Activated naive CD4-positive, alpha-beta T cell (primary cell): ENCODE results near the gene CALU.

Experiments used
- DNase-seq, 4 experiments: peaks; one replicate each; lab custom pipeline; 2025; lab: John Stamatoyannopoulos, UW

Gene CALU

DNA sequence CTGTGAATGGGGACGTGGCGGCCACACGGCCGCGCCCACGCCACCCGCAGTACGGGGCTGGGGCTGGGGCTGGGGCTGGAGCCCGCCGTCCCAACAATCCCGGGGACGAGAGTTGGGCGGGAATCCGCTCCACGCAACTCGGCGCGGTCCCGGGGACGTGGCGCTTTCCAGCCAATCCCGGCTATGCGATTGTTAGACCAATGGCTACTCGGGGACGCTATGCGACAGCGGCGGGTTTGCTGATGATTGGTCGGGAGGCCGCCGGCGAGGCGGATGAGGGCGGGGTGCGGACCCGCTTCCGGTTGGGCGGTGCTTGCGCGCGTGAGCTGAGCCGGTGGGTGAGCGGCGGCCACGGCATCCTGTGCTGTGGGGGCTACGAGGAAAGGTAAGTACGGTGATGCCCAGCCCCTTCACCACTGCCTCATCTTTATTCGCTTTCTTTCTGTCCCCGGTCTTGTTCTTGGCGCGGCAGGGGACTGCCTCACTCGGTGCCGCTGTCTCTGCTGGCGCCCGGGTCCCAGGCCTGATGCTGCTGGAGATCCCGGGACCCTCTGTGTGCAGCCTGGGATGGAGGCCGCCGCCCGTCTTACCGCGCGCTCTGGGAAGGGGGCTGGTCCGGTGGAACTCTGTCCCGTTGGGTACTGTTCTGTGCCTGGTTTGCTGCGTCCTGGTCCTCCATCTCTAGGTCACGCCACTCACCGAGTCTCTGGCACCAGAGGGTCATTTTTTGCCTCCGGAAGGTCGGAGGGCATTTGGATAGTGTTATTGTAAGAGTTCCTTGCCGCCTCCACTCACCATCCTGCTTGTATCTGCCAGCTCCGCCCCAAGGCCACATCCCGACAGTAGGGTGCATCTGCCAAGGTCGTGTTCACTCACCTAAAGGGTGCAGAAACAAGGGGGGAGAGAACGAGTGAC, at the start of gene CALU:
CALU (plus strand) TSS at position 312 of the 915 bp plus-strand sequence. CDS start 9,225 bp downstream, outside the sequence.
- peak; percentile 67 to 92 (median 88) for DNase-seq

DNA sequence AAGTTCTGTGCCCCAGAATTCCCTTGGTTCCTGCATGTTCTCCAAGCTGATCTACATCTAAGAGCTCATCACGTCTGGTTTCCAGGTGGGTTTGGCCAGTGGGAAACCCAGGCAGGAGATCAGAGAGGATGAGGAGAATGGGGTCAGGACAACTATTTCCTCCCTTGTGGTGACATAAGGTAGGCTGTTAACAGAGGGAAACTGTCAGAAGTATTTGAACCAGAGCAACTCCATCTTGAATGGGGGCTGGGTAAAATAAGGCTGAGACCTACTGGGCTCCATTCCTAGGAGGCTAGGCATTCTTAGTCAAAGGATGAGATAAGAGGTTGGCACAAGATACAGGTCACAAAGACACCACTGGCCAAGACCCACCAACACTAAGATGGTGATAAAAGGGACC, 47.9 kb upstream of the CALU start:
- DNase-seq: no peak

DNA sequence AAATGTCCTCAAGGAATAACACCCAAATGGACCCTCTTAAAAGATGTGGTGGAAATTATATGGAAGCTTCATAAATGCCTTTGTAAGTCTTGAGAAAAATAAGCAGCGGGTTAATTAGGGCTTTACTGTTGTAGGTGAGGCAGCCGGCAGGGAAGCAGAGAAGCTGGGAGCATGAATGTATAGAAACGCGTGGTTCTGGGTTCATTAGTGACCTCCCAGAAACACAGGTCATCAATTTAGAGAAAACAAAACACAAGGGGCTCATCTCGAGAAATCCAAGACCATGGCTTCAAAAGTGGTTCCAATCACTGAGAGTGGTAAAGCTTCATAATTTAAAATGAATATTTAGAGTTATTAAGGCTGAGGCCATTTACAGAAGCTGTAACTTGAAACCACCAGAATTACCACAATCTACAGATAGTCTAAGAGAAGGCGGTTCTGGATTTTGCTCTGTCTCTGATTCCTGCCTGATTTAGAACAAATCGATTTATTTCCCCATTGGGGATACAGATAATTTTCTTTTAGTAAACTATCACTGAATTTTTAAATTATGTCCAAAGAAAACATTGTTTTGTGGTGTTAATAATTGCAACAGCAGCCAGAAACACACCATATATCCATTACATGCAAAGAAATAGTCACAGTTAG, 46.4 kb upstream of the CALU start:
- no peak for DNase-seq

DNA sequence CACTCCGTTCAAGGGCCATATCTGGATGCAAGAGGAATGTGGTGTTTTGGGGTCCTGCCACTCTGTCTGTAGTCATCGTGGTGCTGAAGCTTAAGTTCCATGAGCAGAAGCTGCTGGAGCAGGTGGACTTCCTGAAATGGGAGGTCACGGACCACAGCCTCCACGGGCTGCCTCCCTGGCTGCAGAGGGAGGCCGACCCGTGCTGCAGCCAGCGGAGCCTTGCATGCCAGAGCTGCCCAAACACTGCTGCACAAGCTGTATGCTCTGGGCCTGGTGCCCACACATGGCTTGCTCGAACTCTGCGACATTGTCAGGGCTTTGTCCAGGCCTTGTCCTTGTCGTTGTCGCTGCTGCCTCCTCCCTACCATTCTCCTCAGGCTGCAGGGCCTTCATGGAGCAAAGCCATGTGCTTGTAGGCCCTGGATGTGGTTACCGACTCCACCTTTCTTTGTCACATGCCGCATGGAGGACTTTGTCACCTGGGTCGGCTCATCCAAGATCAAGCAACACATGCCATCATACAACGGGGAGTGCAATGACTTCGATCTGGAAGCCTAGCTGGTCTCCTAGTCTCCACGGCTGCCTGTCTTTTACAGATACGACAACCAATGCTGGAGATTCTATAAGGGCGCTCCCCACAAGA, 45.7 kb upstream of the CALU start:
- DNase-seq: no peak

DNA sequence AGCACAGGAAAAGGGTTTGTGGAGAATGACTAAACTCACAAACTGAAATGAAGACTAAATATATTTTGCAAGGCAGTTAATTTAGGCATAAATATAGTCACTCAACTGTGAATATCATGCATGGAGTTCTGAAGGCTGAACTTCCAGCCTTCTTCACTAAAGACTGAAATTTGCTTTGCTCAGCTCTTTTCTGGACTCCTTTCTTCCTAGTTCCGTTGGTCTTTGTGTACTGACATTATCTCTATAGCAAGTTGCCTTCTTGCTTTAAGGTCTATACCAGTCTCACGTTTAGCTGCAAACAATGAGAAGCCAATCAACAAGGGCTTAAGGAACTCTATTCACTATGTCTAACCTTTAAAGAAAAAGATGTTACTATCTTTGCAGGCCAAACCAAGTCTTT, 44.4 kb upstream of the CALU start:
- no peak for DNase-seq

DNA sequence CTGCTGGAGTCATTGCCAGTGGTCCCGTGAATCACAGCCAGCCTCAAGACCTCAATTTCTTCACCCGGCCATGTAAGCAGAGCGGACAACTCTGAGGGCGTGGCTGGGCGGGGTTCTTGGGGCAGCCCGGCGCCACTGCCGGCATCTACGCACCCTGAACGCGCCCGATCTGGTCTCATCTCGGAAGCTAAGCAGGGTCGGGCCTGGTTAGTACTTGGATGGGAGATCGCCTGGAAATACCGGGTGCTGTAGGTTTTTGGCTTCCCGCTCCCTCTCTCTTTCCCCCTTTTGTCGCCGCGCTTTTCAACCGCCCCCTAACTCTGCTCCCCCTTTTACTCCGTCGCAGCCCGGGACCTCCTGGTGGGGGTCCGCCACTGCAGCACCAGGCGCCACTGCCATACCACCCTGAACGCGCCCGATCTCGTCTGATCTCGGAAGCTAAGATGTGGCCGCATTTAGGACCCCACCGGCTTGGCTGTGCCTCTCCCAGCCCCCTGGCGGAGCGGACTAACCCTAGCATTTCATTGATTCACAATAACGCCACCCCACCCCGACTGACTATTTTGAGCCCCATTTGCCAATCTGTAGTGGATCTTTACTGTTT, 41.8 kb upstream of the CALU start:
- peak in 2 of 4 experiments; percentile 7 to 8 for DNase-seq

DNA sequence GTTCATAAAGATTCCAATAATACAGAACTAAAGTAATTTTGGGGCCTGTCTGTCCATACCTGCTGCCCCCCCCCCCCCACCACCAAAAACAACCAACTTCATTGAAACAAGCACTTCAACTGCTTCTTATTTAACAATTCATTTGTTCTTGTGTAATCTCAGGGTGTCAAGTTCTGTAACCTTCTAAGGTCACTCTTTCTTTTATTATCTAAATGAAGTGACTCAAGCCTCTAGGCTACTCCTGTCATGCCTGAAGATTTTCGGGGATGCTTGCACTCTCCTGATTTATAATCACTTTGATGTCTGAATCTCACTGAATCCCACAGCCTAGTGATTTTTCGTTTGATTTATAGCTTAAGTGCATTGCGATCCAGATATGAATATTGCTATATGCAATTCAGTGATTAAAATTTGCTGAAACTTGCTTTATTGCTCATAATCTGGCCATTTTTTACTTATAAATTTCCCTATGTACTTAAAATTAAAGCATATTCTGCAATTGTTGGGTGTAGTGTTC, 39.9 kb upstream of the CALU start:
- no peak for DNase-seq

DNA sequence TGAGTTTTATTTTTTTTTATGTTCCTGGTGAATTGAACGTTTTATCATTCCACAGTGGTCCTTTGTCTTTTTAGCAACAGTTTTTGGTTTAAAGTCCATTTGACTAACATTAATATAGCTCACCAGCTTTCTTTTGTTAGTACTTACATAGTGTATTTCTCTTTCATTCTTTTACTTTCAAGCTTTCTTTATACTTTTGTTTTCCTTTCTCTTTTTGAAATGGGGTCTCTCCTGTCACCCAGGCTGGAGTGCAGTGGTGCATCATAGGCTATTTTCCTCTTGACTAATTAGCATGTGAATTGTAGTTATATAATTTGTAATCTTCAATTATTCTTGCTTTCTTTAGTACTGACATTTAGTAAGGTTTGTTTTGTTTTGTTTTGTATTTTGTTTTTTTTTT, 39.3 kb upstream of the CALU start:
- DNase-seq: no peak

DNA sequence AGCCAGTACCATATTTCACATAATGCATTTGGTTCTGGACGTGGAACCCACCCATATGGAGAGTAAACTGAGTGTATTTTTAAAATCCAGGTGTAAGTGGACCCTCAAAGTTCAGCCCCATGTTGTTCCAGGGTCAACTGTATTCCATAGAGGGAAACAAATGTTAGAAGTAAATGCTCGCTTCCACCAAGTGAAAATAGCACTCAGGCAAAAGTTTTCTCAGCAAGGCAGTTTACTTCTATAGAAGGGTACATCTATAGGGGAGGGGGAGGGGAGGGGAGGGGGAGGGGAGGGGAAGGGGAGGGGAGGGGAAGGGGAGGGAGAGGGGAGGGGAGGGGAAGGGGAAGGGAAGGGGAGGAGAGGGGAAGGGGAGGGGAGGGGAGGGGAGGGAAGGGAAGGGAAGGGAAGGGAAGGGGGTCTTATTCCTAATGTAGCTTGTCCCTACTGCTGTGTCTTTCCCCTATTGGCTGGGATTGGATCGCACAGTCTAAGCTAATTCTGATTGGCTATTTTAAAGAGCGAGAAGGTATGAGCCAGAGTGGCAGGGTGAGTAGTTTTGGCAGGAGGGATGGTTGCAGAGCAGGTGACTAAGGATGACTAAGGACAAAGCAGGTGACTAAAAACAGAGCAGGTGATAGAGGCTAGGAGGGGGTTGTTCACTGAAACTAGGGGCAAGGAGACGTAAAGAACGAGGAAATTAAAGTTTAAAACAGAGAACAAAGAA, 37.9 kb upstream of the CALU start:
- DNase-seq: no peak

DNA sequence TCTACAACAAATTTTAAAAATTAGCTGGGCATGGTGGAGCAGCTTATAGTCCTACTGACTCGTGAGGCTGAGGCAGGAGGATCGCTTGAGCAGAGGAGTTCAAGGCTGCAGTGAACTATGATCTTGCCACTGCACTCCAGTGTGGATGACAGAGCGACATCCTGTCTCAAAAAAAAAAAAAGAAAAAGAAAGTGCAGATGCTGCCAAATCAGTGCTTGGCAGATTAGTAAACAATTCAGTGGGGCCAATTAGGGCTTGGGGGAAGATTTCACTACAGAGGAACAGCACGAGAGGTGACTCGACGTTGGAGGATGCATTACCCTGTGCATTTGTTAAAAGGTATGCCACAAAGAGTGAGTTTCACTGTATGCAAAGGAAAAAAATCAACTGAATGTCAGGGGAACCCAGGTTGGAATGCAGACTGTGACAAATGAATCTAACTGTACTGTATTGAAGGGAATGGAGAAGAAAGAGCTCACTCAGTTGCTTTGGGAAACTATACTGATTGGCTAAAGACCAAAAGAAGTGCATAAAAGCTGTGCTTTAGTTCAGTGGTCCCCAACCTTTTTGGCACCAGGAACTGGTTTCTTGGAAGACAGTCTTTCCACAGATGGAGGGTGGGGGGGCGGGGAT, 35.4 kb upstream of the CALU start:
- DNase-seq: no peak

DNA sequence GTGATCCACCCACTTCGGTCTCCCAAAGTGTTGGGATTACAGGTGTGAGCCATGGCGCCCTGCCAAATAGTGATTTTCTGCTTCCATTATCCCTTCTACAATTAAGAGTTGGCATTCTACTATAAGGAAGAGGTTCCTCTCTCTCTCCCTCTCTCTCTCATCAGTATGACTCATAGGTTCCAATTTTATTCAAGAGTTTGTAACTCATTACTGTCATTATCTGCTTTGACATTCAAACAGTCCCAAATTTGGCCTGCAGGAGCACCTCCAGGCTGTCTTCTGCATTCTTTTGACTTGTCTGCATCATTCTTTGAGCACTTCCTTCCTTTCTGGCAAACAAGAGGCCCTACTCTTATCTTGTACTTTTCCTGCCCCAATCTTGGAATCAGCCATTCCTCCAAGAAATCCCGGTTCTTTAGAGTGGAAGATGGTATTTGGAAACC, 33.2 kb upstream of the CALU start:
- DNase-seq: no peak

DNA sequence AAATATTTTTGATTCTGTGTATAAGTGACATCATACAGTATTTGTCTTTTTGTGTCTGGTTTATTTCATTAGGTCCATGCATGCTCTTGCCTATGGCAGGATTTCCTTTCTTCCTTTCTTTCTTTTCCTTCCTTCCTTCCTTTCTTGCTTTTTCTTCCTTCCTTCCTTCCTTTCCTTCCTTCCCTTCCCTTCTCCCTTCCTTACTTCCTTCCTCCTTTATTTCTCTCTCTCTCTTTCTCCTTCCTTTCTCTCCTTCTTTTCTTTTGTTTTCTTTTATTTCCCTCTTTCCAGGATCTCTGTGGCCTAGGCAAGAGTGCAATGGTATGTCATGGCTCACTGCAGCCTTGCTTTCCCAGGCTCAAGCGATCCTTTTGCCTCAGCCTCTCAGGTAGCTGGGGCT, 31.4 kb upstream of the CALU start:
- no peak for DNase-seq

DNA sequence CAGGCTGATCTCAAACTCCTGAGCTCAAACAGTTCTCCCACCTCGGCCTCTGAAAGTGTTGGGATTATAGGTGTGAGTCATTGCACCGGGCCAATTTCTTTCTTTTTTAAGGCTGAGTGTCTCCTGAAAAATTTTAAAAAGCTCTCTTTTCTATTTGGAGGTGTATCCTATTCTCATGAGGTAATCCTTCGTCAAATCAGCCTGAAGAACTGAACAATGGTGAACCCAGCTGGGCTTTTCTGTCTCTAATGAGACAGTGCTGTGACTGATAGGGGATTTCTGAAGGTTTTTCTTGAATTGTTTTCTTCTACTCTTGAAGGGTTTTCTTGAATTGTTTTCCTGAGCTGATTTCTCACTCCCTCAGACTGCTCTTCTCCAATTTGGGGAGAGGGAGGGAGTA, 30.9 kb upstream of the CALU start:
- DNase-seq: no peak

DNA sequence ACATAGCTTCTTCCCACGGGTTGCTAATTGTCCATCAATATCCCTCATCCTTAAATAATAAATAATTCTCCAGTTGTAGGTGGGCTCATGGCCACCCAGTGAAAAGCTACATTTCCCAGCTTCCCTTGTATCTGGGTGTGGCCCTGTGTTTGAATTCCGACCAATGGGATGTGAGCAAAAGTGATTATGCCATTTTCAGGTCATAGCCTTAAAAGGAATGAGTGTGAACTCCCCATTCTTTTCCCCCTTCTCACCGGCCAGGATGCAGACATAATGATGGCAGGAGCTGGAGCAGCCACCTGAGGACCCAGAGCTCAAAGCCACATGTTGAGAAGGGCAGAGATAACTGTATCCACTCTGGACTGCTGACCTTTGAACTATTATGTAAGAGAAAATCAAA, 30.3 kb upstream of the CALU start:
- DNase-seq: no peak

DNA sequence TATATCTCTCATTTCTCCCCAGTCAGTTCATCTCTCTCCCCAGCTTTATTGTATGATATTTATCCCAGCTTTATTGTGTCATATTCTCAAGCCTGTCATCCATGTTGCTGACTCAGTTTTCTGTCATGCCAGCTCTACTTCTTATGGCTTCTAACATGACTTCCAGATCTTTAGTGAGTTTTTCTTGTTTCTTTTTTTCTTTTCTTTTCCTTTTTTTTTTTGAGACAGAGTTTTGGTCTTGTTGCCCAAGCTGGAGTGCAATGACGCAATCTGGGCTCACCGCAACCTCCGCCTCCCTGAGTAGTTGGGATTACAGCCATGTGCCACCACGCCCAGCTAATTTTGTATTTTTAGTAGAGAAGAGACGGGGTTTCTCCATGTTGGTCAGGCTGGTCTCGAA, 28.7 kb upstream of the CALU start:
- DNase-seq: no peak

DNA sequence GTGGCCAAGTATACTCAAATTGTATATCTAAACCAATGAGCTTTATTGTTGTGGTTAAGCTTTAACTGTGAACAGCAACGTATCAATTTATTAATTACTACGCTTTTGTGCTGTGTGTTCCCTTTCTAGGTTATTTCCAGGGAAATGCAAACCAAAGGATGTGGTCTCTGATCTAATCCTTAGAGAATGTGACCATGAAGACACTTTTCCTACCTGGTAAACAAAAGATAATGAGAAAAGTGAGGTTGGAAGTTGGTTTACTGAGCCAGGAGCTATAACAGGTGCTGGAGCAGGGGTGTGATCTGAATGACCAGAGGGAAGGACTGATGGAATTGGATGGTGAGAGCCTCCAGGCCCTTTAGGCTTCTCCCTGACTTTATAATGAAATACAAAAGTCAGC, 25.4 kb upstream of the CALU start:
- DNase-seq: no peak

DNA sequence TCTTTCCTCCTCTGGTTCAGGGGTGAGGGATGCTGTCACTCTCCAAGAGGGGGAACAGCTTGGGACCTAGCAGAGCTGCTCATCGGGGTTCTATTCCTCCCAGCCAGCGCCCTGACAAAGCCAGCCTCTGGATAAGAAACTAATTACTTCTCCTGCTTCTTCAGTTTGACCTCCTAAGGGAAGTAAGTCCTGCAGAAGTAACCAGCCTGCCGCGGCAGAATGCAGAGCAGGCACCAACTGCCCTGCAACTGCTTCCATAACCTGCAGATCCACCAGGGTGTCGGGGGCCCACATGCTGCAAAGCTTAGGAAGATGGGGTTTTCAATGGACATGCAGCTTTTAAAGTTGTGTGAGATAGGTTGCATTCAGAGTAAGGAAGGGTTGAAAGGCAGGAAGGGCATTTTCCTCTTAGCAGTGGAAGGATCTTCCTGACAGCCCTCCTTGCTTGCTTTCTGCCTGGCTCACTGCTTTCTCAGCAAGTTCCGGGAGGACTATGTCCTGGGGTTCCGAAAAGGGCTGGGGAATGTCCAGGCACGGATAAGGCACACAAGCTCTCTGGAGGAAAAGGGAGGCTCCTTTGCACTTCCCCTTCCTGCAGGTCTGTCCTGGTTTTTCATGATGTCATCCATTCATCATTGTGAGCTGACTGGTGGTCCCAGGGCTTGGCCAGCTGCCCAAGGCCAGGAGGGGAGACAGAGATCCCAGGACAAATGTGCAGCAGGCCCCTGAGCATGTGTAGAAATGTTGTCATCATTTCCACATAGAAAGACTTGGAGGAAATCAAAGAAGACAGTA, 24.3 kb upstream of the CALU start:
- no peak for DNase-seq

DNA sequence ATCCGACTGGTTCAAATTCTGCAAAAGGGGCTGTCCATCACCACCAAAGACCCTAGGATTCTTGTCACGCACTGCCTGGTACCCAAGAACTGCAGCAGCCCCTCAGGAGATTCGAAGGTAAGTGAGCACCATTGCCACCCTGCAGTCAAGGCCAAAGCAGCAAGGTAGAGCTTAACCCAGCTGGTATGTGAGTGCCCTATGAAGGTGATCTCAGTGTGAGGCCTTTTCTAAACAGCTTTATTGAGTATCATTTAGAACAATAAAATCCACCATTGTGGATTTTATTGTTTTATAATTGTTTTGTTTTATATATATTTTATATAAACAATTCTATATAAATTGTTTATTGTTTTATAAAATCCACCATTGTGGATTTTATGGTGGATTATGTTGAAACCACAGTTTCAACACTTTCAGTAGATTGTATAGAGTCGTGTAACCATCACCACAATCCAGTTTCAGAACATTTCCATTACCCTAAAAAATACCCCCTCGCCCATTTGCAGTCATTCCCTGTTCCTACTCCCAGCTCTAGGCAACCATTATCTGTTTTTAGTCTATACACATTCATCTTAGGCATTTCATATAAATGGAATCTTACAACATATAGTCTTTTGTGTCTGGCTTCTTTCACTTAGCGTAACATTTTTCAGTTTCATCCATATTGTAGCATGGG, 20.1 kb upstream of the CALU start:
- DNase-seq: no peak

DNA sequence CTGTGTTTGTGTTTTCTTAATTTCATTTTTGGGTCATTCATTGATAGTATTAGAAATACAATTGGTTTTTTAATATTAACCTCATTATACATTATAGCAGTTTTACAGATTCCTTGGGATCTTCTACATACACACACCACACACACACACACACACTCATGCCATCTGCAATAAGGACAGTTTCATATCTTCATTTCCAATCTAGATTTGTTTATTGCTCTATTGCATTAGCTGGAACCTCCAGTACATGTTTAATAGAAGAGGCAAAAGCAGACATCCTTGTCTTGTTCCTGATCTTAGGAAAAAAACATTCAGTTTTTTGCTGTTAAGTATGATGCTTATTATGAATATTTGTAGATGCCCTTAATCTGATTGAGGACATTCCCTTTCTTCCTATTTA, 17.8 kb upstream of the CALU start:
- no peak for DNase-seq

DNA sequence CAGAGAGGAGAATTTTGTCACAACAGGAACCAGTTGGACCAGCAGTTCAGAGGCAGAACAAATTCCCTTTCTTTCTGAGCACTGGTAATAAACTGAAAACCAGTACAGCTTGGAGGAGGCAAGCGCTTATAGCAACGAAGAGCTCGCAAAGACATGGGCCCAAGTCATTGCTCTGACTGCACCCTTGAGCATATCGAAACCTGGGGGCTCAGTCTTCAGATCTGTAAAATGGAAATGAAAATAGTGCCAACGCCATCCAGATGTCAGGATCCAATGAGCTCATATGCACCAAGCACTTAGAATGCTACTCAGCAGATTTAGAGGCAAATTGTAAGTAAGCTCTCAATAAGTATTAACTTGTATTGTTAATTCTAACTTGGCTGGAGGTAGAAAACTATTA, 14.4 kb upstream of the CALU start:
- DNase-seq: no peak
